Stimulated activated CD8-positive, alpha-beta memory T cell treated with anti-CD3 and anti-CD28 coated beads, Interleukin-12 subunit alpha, Interleukin-12 subunit beta, amount 100 ng/mL, for 4 hours (primary cell): ENCODE results near the gene MLLT1.

ENCODE experiments used
- DNase-seq: peaks from one replicate; pipeline ENCODE4 v3.0.0-alpha.2; 2020; ENCODE audit warnings: low read depth

Gene MLLT1

DNA sequence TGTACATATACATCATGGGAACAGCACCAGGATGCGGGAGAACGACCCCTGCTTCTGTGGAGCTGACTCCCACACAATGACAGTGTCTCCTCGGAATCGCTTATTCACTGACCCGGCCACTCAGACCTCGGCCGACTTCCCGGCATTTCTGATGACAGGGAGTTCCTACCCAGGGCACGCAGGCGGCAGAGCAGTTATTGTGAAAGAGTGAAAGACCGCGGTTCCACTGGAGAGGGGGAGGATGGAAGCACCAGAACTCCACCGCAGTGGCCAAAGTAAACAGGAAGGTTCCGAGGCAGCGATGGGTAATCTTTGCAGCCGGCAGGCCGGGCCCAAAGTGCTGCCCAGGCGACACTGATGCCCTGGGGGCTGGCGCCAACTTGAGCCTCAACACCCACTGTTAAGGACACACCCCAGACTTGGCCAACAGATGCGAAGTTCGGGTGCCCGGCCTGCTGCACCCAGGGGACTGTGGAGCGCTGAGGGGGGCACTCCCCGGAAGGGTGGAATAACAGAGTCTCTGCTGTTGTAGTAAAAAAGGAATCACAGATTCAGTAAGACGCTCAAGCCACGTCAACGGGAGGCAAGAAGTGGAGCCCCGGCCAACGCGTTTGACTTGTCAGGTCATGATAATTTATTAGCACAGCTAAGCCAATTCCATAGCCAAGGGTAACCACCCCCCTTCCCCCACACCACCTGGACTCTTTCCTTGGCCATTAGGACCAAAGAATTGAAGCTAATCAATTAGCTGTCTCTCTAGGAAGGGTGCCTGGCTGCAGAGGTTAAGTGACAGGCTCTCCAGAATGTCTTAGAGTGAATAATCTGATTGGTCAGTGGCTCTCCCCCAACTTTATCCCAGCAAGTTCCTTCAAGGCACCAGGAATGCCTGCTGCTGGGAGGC, 5.8 kb downstream of the MLLT1 start:
- DNase-seq, result no peak

GRCh38 chr19:6272913-6273600, 6.7 kb downstream of the MLLT1 start:
- no peak for DNase-seq

- DNase-seq, result no peak
Measured at GRCh38 chr19:6272411-6272791, 7.4 kb downstream of the MLLT1 start.

- no peak for DNase-seq
Measured at GRCh38 chr19:6271721-6272410, 7.9 kb downstream of the MLLT1 start.

DNA sequence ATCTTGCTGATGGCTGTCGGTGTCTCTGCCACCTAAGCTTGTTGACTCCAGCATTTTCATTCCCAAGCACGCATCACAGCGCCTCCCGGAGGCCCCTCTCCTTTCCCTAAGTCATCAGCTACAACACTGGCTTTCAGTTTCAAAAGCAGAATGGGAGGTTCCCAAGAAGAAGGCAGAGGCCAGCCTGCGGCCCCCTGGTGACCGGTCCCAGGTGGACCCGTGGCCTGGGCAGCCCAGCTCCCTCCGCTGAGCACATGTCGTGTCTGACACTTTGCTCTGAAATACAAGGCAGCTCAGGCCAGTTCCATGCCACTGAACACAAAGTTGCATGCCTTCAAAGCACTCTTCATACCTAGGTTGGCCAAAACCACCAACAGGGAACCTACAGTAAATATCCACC, 8.5 kb downstream of the MLLT1 start:
- no peak for DNase-seq

DNA sequence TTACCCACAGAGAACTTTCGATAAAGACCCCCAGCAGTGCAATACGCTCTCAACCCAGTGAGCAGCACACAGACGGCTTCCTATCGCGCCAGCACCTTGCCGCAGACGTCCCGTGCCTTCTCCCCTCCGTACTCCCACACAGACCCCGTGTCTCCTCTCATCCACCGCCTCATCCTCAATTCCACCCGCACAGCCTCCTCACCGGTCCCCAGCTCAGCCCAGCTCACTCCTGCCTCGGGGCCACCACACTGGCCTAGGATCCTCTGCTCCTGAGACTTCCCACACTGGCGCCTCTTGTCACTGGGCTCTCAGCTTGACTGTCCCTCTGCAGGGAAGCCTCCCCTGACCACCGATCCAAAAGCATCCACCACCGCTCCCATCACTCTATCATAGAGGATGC, 9.0 kb downstream of the MLLT1 start:
- DNase-seq, result no peak

DNA sequence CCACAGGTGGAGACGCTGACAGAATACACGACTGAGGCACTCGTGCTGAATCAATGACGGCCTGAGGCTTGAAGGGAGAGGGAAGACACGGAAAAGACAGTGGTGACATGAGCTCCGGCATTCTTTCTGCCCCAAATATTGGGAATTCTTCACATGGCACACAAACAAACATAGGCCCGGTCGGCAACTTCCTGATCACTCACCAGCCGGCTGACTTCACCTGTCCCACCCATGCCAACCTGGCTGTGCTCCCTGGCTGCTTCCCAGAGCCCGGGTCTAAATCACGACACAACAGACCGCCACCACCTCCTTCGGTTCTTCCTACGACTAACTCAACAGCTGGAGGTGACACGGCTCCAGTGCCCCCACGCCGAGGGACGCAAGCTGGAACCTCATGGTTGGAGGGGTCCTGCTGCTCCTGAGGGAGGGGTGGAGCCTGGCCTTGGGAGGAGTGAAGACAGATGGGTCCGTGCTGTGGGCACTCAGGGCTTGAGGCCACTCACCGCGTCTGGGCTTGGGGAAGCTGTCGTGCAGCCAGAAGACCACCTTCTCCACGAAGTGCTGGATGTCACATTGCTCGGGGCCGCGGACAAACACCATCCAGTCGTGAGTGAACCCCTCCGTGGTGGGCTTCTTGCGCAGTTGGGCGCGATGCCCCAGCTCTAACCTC, 9.6 kb downstream of the MLLT1 start:
- DNase-seq, result no peak

DNA sequence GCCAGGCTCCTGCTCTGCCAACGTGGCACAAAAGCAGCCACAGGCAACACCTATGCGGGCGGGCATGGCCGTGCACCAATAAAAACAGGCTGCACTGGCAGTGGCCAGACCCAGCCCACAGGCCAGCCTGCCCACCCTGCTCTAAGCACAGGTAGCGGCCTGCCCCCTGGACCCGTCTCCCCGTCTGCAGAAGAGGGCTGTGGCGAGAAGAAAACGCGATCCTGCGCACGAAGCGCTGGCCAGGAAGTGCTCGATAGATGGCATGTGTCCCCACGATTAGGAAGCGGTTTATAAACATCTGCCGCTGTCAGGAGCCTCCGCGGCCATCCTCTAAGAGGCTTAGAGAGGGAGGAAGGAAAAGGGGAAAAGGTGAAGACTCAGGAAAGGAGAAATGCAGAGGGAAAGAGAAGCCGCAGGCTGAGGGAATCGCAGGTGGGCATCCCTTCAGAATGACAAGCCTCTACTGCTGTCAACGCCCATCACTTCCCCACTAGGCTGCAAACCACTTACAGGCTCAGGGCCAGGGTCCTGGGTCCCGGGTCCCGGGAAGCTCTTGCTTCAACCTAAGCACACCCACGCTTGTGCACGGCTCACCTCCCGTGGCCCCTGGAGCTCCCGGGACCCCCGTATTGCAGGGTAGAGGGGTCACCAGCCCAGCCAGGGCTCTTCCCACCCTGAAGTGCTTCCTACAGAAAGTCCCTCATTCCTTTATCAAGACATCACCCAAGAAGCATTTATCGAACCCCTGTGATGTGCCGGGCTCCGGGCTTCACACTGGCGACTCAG, 10.5 kb downstream of the MLLT1 start:
- DNase-seq, result no peak

- DNase-seq, result no peak
Measured at GRCh38 chr19:6268382-6268771, 11.4 kb downstream of the MLLT1 start.

- DNase-seq, result no peak
Measured at GRCh38 chr19:6267552-6268381, 12.0 kb downstream of the MLLT1 start.

GRCh38 chr19:6264803-6265202, 15.0 kb downstream of the MLLT1 start:
- DNase-seq, result no peak

- no peak for DNase-seq
Measured at GRCh38 chr19:6263735-6264444, 15.9 kb downstream of the MLLT1 start.

GRCh38 chr19:6263306-6263705, 16.5 kb downstream of the MLLT1 start:
- DNase-seq, result no peak

- no peak for DNase-seq
Measured at GRCh38 chr19:6262519-6262918, 17.3 kb downstream of the MLLT1 start.

- no peak for DNase-seq
Measured at GRCh38 chr19:6261883-6262282, 17.9 kb downstream of the MLLT1 start.

DNA sequence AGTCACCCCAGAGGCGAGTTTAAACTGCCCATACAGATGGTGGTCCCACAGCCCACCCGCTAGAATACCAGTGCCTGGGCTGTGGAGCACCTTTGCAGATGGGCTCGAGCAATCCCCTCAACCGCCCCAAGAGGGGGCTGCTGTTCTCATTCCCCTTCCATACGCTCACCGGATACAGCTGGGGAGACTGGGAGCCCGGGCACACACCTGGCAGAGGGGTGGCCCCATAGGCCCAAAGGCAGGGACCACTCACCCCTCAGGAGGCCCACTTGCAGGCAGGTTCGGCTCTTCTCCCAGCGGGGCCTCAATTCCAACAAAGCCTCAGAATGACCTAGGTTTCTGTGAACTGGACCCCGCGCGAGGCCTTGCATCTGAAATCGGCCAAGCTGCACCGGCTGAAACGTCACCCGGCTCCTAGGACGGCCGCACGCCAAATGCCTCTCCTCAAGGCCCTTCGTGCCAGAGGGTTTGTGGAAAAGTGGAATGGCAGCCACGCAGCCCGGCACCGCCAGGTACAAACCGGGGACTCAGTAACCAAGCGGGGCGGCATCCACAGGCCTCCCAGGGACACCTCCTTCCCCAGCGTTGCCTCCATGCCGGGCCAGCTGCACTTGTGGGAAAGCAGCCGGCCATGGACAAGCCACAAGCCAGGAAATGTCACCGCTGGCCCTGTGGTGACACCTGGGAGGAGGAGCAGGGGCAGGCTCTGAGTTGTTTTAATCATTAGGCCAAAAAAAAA, 18.7 kb downstream of the MLLT1 start:
- DNase-seq, result no peak

DNA sequence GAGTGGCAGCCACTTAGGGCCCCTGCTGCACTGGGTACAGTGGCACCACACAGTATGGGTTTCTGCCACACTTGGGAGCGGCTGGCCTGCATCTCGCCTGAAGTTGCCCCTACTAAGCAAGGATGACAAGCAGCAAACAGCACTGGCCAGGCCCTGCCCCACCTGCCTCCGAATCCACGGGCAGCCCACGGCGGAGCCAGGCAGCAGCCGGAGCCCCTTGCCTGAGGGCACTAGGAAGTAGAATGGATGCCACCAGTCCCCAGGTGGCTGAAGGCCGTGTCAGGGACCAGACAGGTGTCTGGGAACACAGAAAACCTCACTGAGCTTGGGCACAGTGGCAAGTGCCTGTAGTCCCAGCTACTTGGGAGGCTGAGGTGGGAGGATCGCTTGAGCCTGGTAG, 19.4 kb downstream of the MLLT1 start:
- no peak for DNase-seq

GRCh38 chr19:6259312-6259861, 20.4 kb downstream of the MLLT1 start:
- no peak for DNase-seq

GRCh38 chr19:6258812-6259311, 20.9 kb downstream of the MLLT1 start:
- no peak for DNase-seq
